Pancreas (tissue), 10 donors: ENCODE data around the gene CYS1. TPM values are rescaled to one million over a fixed set of nuclear protein-coding genes. Genes with fewer than 3 reads are reported as not detected.

Source experiments
- ATAC-seq, 4 donors: fragments of 200-7000 bp; cut with Tn5 transposase; one replicate each; pipeline versions ENCODE4 v1.8.0 to v1.9.1; 2020; ENCODE audit warnings: mild to moderate bottlenecking in 4 of 4, moderate library complexity in 4 of 4
- DNase-seq, 6 donors: peaks; one replicate each; pipeline ENCODE4 v3.0.0-alpha.2; 2020
- FAIRE-seq: peaks from 2 replicates; lab custom pipeline; 2012; peaks lifted over from hg19 to GRCh38; lab: Jason Lieb, UNC
- H3K27ac ChIP-seq, 4 donors: fragments of 200-600 bp; sonication (generic); 1 replicate in 3 of 4; 2 replicates in 1 of 4; pipeline versions ENCODE4 v1.5.0 to v1.8.0; 2020
- H3K27me3 ChIP-seq, 4 donors: fragments of 200-600 bp; one replicate each; pipeline ENCODE4 v1.8.0; 2021
- H3K36me3 ChIP-seq, 3 donors: fragments of 200-600 bp; sonication (generic) in 1 of 3; one replicate each; pipeline versions ENCODE4 v1.5.0 to v1.8.0; 2020 to 2021
- H3K4me1 ChIP-seq, 3 donors: fragments of 200-600 bp; one replicate each; pipeline ENCODE4 v1.8.0; 2021
- H3K4me3 ChIP-seq, 4 donors: fragments of 200-600 bp; sonication (generic) in 2 of 4; one replicate each; pipeline versions ENCODE4 v1.5.0 to v1.8.0; 2020 to 2021
- H3K9me3 ChIP-seq, 4 donors: fragments of 200-600 bp; one replicate each; pipeline ENCODE4 v1.8.0; 2021
- WGBS, 2 donors: extraction: QIAGEN DNeasy Blood & Tissue Kit; methylation state at CpG; one replicate each; pipeline ENCODE4 v1.1.7; 2013; 5-methylcytosine and 5-hydroxymethylcytosine counted together
- intact Hi-C, 3 donors: fragments of 100-400 bp; cut with DNase I; formaldehyde crosslinking; loops; one replicate each; pipeline versions ENCODE4 v1.11.1 to v1.14.2; 2022
- polyA plus RNA-seq, 2 donors: library from polyadenylated mRNA; stranded (reverse); fragments of 200-250 nt; gene quantifications; one replicate each; pipeline ENCODE4 v1.2.3, GENCODE V29; 2013
- total RNA-seq, 6 donors: library from RNA; stranded (reverse); fragmentation: NEBNext Ultra II Directional in 4 of 6; extraction: Animal tissue kit (Norgen Biotek cat#: 25700) in 4 of 6; gene quantifications; one replicate each; pipeline versions ENCODE4 v1.2.1 to v1.2.4, GENCODE V29; 2021 to 2023
- TF ChIP-seq, protein P1 (sequence below), 4 donors: fragments of 200-600 bp; sonication (generic) in 3 of 4; IDR thresholded peaks; one replicate each; pipeline versions ENCODE4 v1.5.0 to v1.8.0; 2021; ENCODE audit warnings: antibody characterized with exemption in 4 of 4
- donor health status: healthy with polysubstance abuse.
- donor health status: DM: no; HTN: no; CAD: no; lungs with moderate emphysema.
- donor health status: DM: no; HTN: no; CAD: no.
- donor health status: control.
- donor health status: control.
- donor health status: Bipolar disorder and iron deficiency.
- donor health status: DM: yes; HTN: yes; CAD: no.
- donor health status: DM: no; HTN: no; CAD: no.
- donor health status: DM: no; HTN: no; CAD: no.
- donor health status: DM: yes; HTN: yes; CAD: no.

CYS1 gene
- total and polyA plus RNA-seq, 8 donors = 18.9 to 51.3 (median 21.7) TPM

DNA sequence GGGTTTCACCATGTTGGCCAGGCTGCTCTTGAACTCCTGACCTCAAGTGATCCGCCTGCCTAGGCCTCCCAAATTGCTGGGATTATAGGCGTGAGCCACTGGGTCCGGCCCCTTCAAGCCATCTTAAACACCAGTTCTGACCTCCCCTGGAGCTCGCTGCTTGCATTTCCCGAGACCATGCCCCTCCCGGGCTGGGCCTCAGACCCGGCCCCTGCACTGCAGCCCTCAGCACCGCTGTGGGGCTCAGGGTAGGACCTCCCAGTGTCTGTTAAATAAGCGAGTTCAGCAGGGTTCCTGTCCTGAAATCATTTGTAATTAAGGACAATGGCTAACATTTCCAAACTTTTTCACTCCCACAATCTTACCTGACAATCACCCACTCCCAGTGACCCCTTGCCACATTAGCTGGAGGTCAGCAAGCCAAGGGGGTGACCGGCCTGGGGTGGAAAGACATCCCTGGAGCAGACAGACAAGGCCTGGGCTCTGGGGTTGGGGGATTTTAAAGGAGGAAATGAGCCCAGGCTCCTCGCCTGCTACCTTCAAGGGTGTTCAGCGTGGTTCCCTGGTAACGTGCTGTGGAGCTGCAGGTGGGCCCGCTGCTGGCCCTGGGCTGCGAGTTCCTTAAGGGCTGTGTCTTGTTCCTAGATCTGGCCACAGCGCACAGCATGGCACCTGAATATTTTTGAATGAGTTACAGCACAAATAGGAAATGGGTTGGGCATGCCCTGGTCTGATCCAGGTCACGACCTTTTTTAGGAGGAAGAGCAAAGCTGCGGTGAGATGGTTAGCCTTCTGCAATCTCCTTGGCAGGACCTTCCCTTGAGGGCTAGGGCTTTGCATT is 15.1 kb downstream of the CYS1 start:
- Histone ChIP-seq H3K27ac (no peak overlapping the region), H3K9me3 (no peaks in the 10 kb centered on the region), H3K36me3 (no peaks in the 10 kb centered on the region), H3K27me3 (no peaks in the 10 kb centered on the region), H3K4me3 (no peak overlapping the region), H3K4me1 (no peaks in the 10 kb centered on the region)
- peak in 2 of 6 donors; percentile 35 to 39 for DNase-seq
- FAIRE-seq = no peak
- 85 to 92% methylated on average over 18 of the region's 18 CpGs for WGBS, 2 donors
- TF ChIP-seq, protein P1, sequence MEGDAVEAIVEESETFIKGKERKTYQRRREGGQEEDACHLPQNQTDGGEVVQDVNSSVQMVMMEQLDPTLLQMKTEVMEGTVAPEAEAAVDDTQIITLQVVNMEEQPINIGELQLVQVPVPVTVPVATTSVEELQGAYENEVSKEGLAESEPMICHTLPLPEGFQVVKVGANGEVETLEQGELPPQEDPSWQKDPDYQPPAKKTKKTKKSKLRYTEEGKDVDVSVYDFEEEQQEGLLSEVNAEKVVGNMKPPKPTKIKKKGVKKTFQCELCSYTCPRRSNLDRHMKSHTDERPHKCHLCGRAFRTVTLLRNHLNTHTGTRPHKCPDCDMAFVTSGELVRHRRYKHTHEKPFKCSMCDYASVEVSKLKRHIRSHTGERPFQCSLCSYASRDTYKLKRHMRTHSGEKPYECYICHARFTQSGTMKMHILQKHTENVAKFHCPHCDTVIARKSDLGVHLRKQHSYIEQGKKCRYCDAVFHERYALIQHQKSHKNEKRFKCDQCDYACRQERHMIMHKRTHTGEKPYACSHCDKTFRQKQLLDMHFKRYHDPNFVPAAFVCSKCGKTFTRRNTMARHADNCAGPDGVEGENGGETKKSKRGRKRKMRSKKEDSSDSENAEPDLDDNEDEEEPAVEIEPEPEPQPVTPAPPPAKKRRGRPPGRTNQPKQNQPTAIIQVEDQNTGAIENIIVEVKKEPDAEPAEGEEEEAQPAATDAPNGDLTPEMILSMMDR (IDR thresholded peaks at IDR 0.05) = no peak
- ATAC-seq = no peak
- intact Hi-C loops = no loop called here

DNA sequence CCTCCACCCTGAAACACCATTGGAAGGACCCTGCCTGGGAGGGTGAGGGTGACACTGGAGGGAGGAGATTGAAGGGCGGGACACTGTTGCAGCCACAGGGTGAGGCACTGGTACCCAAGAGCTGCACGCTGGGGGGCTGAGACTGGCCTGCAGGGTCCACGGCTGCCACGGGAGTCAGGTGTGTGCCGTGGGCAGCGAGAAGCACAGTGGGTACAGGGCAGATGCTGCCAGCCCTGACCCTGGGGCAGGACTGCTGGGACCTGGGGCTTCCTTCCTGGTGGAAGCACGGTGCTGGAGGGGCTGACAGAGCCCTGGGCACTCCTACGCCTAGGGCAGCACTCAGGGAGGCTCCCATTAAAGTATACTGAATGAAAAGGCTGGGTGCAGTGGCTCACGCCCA is 16.6 kb downstream of the CYS1 start:
- TF ChIP-seq, protein P1 (IDR thresholded peaks at IDR 0.05) = no peak
- intact Hi-C loops = no loop called here
- H3K27ac ChIP-seq = no peak overlapping the region
- no peak for FAIRE-seq
- no peaks in the 10 kb centered on the region for H3K4me1 ChIP-seq
- no peak for ATAC-seq
- 91 to 97% methylated on average over 9 of the region's 9 CpGs for WGBS, 2 donors
- no peaks in the 10 kb centered on the region for H3K9me3 ChIP-seq
- no peaks in the 10 kb centered on the region for H3K27me3 ChIP-seq
- DNase-seq = peak in 2 of 6 donors; percentile 43 to 51
- H3K4me3 ChIP-seq = no peak overlapping the region
- H3K36me3 ChIP-seq = no peaks in the 10 kb centered on the region

DNA sequence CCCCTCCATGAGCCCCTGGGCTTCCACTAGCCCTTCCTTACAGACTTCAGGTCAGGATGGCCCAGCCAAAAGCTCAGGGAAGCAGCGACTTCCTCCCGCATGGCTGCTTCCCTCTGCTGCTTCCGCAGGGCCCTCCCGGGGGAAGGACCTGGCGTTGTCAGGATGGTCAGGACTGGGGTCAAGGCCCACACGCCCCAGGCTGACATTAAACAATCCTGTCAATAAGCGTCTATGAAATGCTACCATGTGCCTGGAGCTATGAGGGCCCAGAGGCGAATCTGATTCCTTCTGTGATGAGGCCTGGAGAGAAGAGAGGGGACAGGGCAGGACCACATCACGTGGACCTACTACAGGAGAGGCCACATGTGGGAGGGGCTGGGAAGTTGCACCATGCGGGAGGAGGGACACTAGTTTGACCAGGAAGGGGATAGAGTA is 17.3 kb downstream of the CYS1 start:
- Histone ChIP-seq H3K4me1 (no peaks in the 10 kb centered on the region), H3K4me3 (no peak overlapping the region), H3K36me3 (no peaks in the 10 kb centered on the region), H3K27me3 (no peaks in the 10 kb centered on the region), H3K9me3 (no peaks in the 10 kb centered on the region), H3K27ac (no peak overlapping the region)
- ATAC-seq = no peak
- 76 to 83% methylated on average over 10 of the region's 10 CpGs for WGBS, 2 donors
- TF ChIP-seq, protein P1 (IDR thresholded peaks at IDR 0.05) = no peak
- intact Hi-C loops = no loop called here
- no peak for FAIRE-seq
- DNase-seq = peak in 2 of 6 donors; percentile 25 to 30

DNA sequence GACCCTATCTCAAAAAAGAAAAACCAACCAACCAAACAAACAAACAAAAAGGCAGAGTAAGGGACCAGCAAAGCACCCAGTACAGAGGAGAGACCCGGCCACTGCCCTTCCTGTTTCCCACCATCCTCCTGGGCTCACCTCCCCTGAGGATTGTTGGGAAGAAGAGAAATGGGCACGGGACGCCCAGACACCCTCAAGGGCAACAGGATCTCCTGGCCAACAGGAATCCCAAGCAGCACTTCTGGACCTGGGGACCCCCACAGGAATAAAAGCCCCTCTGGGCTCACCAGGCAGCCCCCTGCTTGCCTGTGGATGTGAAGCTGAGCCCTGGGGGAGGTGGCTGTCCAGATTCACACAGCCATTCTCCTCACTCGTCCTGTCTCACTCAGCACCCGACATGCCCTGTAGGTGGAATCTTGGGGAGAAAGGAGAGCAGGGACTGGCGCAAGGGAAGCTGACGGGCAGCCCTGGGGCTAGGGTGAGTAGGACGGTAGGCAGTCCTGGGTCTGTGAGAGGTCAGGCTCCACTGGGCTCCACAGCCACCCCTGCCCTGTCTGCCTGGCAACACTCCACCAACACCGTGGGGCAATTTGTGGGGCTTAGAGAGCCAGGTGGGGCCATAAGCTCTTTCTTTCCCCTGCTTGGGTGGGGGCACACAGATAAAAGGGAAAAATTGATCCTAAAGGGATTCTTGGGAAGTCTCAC is 18.8 kb downstream of the CYS1 start:
- no peak overlapping the region for H3K4me3 ChIP-seq
- ATAC-seq = no peak
- H3K9me3 ChIP-seq = no peaks in the 10 kb centered on the region
- intact Hi-C loops = no loop called here
- no peaks in the 10 kb centered on the region for H3K4me1 ChIP-seq
- FAIRE-seq = no peak
- no peak overlapping the region for H3K27ac ChIP-seq
- TF ChIP-seq, protein P1 (IDR thresholded peaks at IDR 0.05) = no peak
- H3K27me3 ChIP-seq = no peaks in the 10 kb centered on the region
- peaks cover 0 to 3% (median 0%) of the 10 kb centered on the region in 3 donors for H3K36me3 ChIP-seq
- 86 to 88% methylated on average over 9 of the region's 9 CpGs for WGBS, 2 donors
- DNase-seq = peak in 2 of 6 donors; percentile 38 to 39
